Measurements from ENCODE around the gene TMEM221. TPM values are rescaled to one million over a fixed set of nuclear protein-coding genes. Genes with fewer than 3 reads are reported as not detected.

Gene TMEM221
- total RNA-seq, 1 experiment from 2014 or later: not detected

- no peak overlapping the region for H3K4me3 ChIP-seq
- no peak overlapping the region for H3K27ac ChIP-seq
- no peaks in the 10 kb centered on the region for H3K36me3 ChIP-seq
- H3K9me3 ChIP-seq (replicated peaks): no peaks in the 10 kb centered on the region; the same call in 1 of the 2 replicates
- peaks cover 2% of the 10 kb centered on the region; the same call in 1 of the 2 replicates for H3K27me3 ChIP-seq (replicated peaks)
- DNase-seq (ENCODE audit: low read depth in 1 of 2, low spot score in 2 of 2): no peak
- peaks cover 14% of the 10 kb centered on the region for H3K4me1 ChIP-seq (replicated peaks)
Observed at GRCh38 chr19:17394891-17395415, 53.5 kb downstream of the TMEM221 start.

GRCh38 chr19:17393914-17394313 lies 54.6 kb downstream of the TMEM221 start, which contains the start of gene CCDC194:
Gene CCDC194 (minus strand): TSS chr19:17394196. CDS start chr19:17394158, 38 bp downstream.
- peaks cover 3% of the 10 kb centered on the region; the same call in 1 of the 2 replicates for H3K9me3 ChIP-seq (replicated peaks)
- H3K27ac ChIP-seq: no peak within 1 kb of the TSS
- DNase-seq (ENCODE audit: low read depth in 1 of 2, low spot score in 2 of 2): no peak
- peaks cover 4% of the 10 kb centered on the region; the same call in 1 of the 2 replicates for H3K27me3 ChIP-seq (replicated peaks)
- H3K4me1 ChIP-seq (replicated peaks): peaks cover 16% of the 10 kb centered on the region
- H3K4me3 ChIP-seq: no peak within 1 kb of the TSS
- H3K36me3 ChIP-seq: no peaks in the 10 kb centered on the region

- peaks cover 4% of the 10 kb centered on the region; the same call in 1 of the 2 replicates for H3K27me3 ChIP-seq (replicated peaks)
- no peaks in the 10 kb centered on the region for H3K36me3 ChIP-seq
- no peak overlapping the region for H3K27ac ChIP-seq
- H3K4me3 ChIP-seq: no peak overlapping the region
- no peak for DNase-seq (ENCODE audit: low read depth in 1 of 2, low spot score in 2 of 2)
- peaks cover 3% of the 10 kb centered on the region; the same call in 1 of the 2 replicates for H3K9me3 ChIP-seq (replicated peaks)
- H3K4me1 ChIP-seq (replicated peaks): peaks cover 16% of the 10 kb centered on the region
Observed at GRCh38 chr19:17393002-17393401, 55.5 kb downstream of the TMEM221 start.

- DNase-seq (ENCODE audit: low read depth in 1 of 2, low spot score in 2 of 2): no peak
- peaks cover 16% of the 10 kb centered on the region for H3K4me1 ChIP-seq (replicated peaks)
- H3K9me3 ChIP-seq (replicated peaks): peaks cover 3% of the 10 kb centered on the region; the same call in 1 of the 2 replicates
- H3K27me3 ChIP-seq (replicated peaks): peaks cover 4% of the 10 kb centered on the region; the same call in 1 of the 2 replicates
- no peaks in the 10 kb centered on the region for H3K36me3 ChIP-seq
- peak overlapping the region; percentile 34 for H3K4me3 ChIP-seq
- H3K27ac ChIP-seq: no peak overlapping the region
Observed at GRCh38 chr19:17391371-17392151, 56.9 kb downstream of the TMEM221 start.

GRCh38 chr19:17390665-17391370 lies 57.6 kb downstream of the TMEM221 start:
- no peaks in the 10 kb centered on the region for H3K36me3 ChIP-seq
- H3K4me1 ChIP-seq (replicated peaks): peaks cover 18% of the 10 kb centered on the region
- peaks cover 4% of the 10 kb centered on the region; the same call in 1 of the 2 replicates for H3K27me3 ChIP-seq (replicated peaks)
- DNase-seq (ENCODE audit: low read depth in 1 of 2, low spot score in 2 of 2): peak; percentile 80 to 94
- peak overlapping the region; percentile 34 for H3K4me3 ChIP-seq
- H3K27ac ChIP-seq: no peak overlapping the region
- peaks cover 3% of the 10 kb centered on the region; the same call in 1 of the 2 replicates for H3K9me3 ChIP-seq (replicated peaks)

GRCh38 chr19:17389957-17390664 lies 58.4 kb downstream of the TMEM221 start:
- Histone ChIP-seq H3K27me3 (replicated peaks) (peaks cover 4% of the 10 kb centered on the region; the same call in 1 of the 2 replicates), H3K9me3 (replicated peaks) (peaks cover 3% of the 10 kb centered on the region; the same call in 1 of the 2 replicates), H3K4me3 (peak overlapping the region; percentile 34), H3K27ac (no peak overlapping the region), H3K36me3 (no peaks in the 10 kb centered on the region), H3K4me1 (replicated peaks) (peaks cover 19% of the 10 kb centered on the region)
- DNase-seq (ENCODE audit: low read depth in 1 of 2, low spot score in 2 of 2): no peak

GRCh38 chr19:17389288-17389687 lies 59.2 kb downstream of the TMEM221 start:
- peaks cover 4% of the 10 kb centered on the region; the same call in 1 of the 2 replicates for H3K27me3 ChIP-seq (replicated peaks)
- no peak overlapping the region for H3K27ac ChIP-seq
- peaks cover 19% of the 10 kb centered on the region for H3K4me1 ChIP-seq (replicated peaks)
- no peak overlapping the region for H3K4me3 ChIP-seq
- no peaks in the 10 kb centered on the region for H3K36me3 ChIP-seq
- no peak for DNase-seq (ENCODE audit: low read depth in 1 of 2, low spot score in 2 of 2)
- H3K9me3 ChIP-seq (replicated peaks): peaks cover 3% of the 10 kb centered on the region; the same call in 1 of the 2 replicates

- Histone ChIP-seq H3K4me3 (no peak overlapping the region), H3K9me3 (replicated peaks) (peaks cover 3% of the 10 kb centered on the region; the same call in 1 of the 2 replicates), H3K27ac (no peak overlapping the region), H3K27me3 (replicated peaks) (peaks cover 4% of the 10 kb centered on the region; the same call in 1 of the 2 replicates), H3K36me3 (no peaks in the 10 kb centered on the region), H3K4me1 (replicated peaks) (peaks cover 27% of the 10 kb centered on the region)
- DNase-seq (ENCODE audit: low read depth in 1 of 2, low spot score in 2 of 2): peak; percentile 42 to 68
Observed at GRCh38 chr19:17385878-17386611, 62.4 kb downstream of the TMEM221 start.

Other genes starting within 250 kb of the TMEM221 start
- gene USE1, start 233.3 kb downstream of the TMEM221 start, total RNA-seq (2014; rRNA removed; shearing (Covaris generic)): 23.1 and 38.4 TPM in 2 replicates
- gene OCEL1, start 222.4 kb downstream of the TMEM221 start, total RNA-seq (2014; rRNA removed; shearing (Covaris generic)): 10.6 TPM in 1 of 2 replicates, not detected in the other
- gene NR2F6, start 202.7 kb downstream of the TMEM221 start, total RNA-seq (2014; rRNA removed; shearing (Covaris generic)): 55.1 and 64.8 TPM in 2 replicates
- gene USHBP1, start 183.9 kb downstream of the TMEM221 start, total RNA-seq (2014; rRNA removed; shearing (Covaris generic)): not detected in 2 replicates
- 138 and 146 TPM in 2 replicates for gene BABAM1, start 181.2 kb downstream of the TMEM221 start, total RNA-seq (2014; rRNA removed; shearing (Covaris generic))
- 0.16 TPM in 1 of 2 replicates, not detected in the other for gene ANKLE1, start 166.8 kb downstream of the TMEM221 start, total RNA-seq (2014; rRNA removed; shearing (Covaris generic))
- gene ABHD8, start 145.2 kb downstream of the TMEM221 start, total RNA-seq (2014; rRNA removed; shearing (Covaris generic)): 2.3 and 5.2 TPM in 2 replicates
- 35.1 and 69.4 TPM in 2 replicates for gene MRPL34, start 142.8 kb downstream of the TMEM221 start, total RNA-seq (2014; rRNA removed; shearing (Covaris generic))
- 74.7 and 107 TPM in 2 replicates for gene DDA1, start 139.1 kb downstream of the TMEM221 start, total RNA-seq (2014; rRNA removed; shearing (Covaris generic))
- 2.9 and 5.3 TPM in 2 replicates for gene ANO8, start 113.8 kb downstream of the TMEM221 start, total RNA-seq (2014; rRNA removed; shearing (Covaris generic))
- 19.5 and 31.6 TPM in 2 replicates for gene GTPBP3, start 111.1 kb downstream of the TMEM221 start, total RNA-seq (2014; rRNA removed; shearing (Covaris generic))
- not detected in 2 replicates for gene PLVAP, start 71.3 kb downstream of the TMEM221 start, total RNA-seq (2014; rRNA removed; shearing (Covaris generic))
- gene CCDC194, start 54.5 kb downstream of the TMEM221 start, total RNA-seq (2014; rRNA removed; shearing (Covaris generic)): not detected in 2 replicates
- gene BST2, start 43.0 kb downstream of the TMEM221 start, total RNA-seq (2014; rRNA removed; shearing (Covaris generic)): 0.45 and 3.8 TPM in 2 replicates
- gene MVB12A, start 28.6 kb downstream of the TMEM221 start, total RNA-seq (2014; rRNA removed; shearing (Covaris generic)): 58.5 and 67.9 TPM in 2 replicates
- not detected in 2 replicates for gene NXNL1, start 12.3 kb upstream of the TMEM221 start, total RNA-seq (2014; rRNA removed; shearing (Covaris generic))
- gene SLC27A1, start 21.9 kb upstream of the TMEM221 start, total RNA-seq (2014; rRNA removed; shearing (Covaris generic)): 4.0 and 4.8 TPM in 2 replicates
- gene PGLS, start 63.0 kb upstream of the TMEM221 start, total RNA-seq (2014; rRNA removed; shearing (Covaris generic)): 51.5 and 58.5 TPM in 2 replicates
- 73.9 and 114 TPM in 2 replicates for gene COLGALT1, start 107.0 kb upstream of the TMEM221 start, total RNA-seq (2014; rRNA removed; shearing (Covaris generic))
- not detected in 2 replicates for gene UNC13A, start 239.7 kb upstream of the TMEM221 start, total RNA-seq (2014; rRNA removed; shearing (Covaris generic))